NCI-H2196 (cell line): ENCODE results near the gene RGS6.

Experiments
- DNase-seq: peaks from one replicate; lab custom pipeline; 2025; ENCODE audit not compliant: unreplicated experiment; lab: John Stamatoyannopoulos, UW

Gene RGS6

DNA sequence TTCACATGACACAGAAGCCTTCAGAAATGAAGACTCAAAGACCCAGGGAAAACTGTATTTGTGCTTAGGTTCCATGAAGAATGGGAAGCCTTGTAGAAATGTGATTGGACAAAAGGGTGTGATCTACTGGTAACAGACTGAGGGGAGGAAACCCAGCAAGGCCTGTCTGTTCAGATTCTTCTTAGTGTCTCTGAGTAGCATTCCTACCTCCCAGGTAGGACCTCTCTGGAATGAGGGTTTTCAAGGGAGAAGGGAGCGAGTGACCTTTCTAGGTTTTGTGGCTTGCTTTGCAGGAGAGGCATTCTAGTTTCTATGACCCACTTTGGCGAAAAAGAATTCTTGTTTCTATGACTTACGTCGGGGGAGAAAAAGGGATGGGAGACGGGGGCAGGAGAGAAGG, 560.0 kb downstream of the RGS6 start:
- DNase-seq = no peak

DNA sequence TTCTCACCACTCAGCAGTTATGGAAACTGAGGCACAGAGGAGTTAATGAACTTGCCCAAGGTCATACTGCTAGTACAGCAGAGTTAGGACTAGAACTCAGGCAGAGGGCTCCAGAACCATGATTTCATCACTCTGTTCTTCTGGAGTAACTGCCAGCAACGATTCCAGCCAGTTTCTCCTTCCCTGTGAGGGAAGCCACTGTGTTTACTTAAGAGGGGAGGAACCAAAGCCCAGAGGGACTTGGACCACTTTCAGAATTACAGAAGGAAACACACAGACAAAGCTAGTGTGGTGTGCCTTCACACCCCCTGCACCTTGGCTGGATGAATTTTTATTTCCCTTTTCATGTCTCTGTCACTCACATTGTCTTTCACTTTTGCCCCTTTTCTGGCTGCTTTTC, 563.4 kb downstream of the RGS6 start:
- DNase-seq = no peak

- DNase-seq = no peak
These were observed 566.4 kb downstream of the RGS6 start for GRCh38 chr14:72498646-72499045.

- no peak for DNase-seq
These were observed 567.5 kb downstream of the RGS6 start for GRCh38 chr14:72499746-72500145.

DNA sequence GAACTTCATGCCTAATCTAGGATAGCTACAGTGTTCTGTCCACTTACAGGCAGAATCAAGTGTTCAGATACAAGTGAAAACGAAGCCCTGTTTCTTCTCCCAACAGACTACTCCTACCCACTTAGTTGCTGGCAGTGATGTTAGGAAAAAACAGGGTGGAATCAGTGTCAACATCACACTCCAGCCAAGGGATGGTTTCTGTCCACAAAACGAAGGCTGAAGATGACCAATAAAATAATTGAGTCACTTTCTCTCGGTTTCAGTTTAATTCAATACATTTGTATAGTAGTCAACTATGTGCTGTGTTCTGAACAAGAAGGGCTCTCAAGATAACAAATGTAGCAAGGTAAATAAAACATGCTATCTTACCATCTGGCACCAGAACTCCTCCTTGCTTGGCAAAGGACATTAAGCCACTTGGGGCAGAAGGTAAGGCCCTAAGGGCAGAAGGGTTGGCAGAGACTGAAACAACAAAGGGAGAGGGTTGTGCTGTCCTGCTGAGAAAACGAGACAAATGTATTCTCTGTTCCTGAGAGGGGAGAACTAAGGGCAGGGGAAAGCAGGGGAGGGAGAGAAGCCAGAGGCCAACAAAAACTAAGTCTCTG, 568.1 kb downstream of the RGS6 start:
- DNase-seq = no peak

GRCh38 chr14:72501439-72501838, 569.2 kb downstream of the RGS6 start:
- DNase-seq = no peak

GRCh38 chr14:72503271-72503670, 571.0 kb downstream of the RGS6 start:
- DNase-seq = no peak

DNA sequence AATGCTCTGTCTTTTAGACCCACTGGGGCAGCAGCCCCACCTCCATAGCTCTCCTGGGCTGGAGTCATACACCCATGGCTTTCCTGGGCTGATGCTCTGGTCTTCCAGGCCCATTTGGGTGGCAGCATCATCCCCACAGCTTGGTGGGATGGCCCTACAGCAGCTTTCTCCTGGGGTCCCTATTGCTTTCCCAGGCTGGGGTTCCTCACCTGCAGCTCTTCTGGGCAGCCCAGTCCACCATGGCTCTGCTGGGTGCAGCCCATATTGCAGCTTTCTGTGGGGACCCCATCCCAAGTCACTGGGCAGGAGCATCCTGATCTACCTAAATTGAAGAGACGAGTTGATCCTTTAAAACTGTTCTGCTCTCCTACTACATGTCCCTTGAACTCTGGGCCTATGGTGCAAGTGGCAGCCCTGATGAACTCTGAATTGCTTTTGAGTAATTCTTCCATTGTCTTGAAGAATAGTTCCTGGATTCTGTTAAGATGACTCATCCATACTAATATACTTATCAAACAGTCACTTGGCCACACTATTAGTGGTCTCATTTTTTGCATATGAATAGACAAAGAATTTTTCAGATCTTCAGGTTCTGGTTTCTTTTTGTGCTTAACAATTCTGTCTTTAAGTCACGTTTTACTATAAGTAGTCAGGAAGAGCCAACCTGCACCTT, 571.6 kb downstream of the RGS6 start:
- DNase-seq = no peak

DNA sequence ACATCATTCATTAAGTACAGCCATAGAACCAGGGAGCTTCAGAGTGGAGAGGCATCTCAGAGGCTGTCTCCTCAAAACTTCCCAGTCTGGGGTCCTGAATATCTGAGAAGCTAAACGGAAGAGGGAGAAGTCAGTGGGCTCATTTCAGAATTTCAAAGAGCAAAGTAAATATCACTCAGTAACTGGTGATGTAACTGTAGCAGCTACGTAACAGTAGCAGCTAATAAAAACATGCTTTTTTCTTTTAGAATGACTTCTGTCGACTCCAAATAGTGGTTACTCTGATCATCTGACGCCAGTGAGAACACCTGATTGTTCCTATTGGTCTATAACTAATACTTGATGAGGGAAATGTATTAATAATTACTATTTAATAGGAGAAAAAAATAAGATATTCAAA, 578.3 kb downstream of the RGS6 start:
- DNase-seq = no peak

- no peak for DNase-seq
These were observed 580.1 kb downstream of the RGS6 start for GRCh38 chr14:72512281-72512680.

- no peak for DNase-seq
These were observed 580.7 kb downstream of the RGS6 start for GRCh38 chr14:72512925-72513324.

DNA sequence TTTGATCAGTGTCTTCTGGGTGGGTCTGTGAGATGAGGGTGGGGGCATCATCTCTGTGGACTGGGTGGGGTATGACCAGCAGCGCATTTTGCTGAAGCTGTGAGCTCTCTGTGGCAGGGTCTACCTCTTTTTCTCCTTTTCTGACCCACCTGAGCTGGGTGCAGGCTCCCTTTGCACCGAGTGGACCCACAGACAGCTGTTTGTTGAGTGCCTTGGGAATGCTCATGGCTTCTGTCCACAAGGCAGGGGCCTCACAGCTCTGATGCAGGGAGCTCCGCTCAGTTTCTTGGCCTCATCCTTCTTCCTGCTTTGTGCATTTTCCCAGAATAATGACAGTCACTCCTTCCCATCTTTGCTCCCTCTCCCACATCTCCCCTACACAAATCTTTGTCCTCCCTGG, 581.1 kb downstream of the RGS6 start:
- no peak for DNase-seq

- DNase-seq = peak; percentile 14
These were observed 581.9 kb downstream of the RGS6 start for GRCh38 chr14:72513965-72514659.

DNA sequence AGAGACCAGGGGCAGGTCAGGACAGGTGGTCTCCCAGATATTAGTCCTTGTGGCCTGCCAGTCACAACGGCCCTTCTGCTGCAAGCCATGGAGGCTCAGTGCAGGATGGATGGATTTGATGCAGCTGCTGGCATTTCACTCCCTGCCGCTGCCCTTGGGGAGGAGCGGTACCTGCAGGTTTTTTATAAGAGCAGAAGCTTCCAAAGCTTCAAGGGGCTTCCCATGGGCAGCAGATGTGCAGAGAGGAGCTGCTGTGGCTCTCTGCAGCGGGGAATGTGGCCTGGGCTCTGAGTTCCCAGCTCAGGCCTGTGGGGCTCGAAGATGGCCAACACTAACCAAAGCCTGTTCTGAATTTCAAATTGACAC, 582.4 kb downstream of the RGS6 start:
- DNase-seq = no peak

DNA sequence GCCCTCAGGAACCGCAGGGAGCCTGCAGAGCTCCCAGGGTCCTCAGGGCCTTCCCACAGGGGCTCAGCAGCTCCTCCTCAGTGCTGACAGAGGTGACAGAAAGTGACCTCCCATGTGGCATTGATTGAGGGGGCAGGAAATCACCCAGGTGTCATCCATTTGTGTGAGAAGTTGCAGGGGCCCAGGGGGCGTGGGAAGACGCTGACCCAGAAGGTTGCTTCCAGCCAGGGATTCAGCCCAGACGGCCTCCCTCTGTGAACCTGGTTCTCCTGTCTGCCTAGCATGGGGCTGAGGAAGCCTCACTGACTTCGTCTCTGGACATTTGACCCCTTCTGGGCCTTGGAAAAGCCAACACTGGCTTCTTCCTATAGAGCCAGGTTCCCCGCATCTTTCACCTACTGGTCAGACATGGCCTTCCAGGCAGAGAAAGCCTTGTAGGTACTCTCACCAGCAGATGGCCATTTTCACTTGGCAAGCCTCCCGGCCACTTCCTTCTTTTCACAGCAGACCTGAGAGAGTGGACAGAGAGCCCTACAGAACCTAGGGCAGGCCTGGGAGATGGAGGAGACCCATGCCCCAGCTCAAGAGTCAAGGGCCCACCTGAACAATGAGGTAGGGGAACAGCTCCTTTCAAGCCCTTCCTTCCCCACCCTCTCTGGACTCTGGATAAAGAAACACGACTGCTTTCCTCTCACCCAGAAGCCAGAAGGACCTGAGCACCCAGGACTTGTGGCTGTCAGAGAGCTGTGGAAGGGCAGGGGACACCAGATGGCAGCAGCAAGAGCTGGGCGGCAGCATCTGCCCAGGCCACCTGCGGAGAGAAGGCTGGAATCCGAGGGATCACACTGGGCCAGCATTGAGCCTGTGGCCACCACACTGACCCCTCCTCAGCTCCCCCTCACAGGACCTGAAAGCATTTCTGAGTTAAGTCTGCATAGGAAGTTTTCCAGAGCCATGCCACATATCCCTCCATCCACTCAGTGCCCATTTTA, 583.8 kb downstream of the RGS6 start:
- DNase-seq = no peak

DNA sequence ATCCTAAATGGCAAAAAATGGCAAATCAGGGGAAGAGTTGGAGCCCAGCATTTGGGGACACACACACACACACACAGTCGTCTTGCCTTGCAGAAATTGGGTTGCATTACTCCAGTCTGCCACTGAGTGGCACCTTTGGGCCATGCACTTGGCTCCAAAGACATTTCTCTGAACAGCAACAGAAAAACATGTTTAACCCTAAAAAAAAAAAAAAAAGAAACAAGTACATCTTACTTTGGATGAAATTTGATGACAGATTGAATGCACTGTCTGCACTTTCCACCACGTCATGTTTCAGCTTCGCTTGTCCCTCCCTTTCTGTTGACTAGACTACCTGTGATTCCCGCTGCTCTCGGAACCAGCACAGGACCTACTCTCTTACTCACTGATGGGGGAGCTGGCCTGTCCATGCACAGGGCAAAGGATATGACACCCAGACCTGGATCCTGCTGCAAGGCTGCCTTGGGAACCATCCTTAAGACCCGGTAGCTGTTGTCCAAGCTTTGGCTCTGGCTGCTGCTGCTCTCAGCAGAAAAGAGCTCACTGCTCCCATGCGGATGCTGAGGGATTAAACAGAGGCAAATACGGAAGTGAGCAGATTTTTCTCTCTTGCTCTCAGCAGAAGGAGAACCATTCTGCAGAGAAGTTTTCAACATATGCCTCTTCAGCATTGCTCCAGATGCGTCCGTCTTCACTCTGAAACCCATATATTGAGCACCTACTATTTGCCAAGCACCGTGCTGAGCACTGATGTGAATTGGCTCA, 584.9 kb downstream of the RGS6 start:
- DNase-seq = peak; percentile 56

GRCh38 chr14:72517736-72518135, 585.5 kb downstream of the RGS6 start:
- no peak for DNase-seq

- DNase-seq = no peak
These were observed 586.7 kb downstream of the RGS6 start for GRCh38 chr14:72518809-72519377.

DNA sequence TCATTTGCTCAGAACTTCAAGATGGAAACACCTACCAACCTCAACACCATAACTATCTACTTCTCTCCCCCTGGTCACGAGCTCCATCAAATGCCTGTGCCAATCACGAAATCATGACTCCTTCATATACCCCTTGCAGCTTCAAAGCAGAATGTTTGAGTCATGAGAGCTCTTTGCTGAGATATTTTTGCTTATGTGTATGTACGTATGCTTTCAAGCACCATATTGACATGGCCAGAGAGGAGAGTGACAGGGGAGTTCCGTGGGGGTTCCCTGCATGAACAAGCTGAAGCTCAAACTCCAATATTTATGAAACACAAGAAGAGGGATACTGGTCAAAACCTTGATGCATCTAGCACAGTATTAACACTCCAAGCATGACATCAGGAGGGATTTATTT, 587.3 kb downstream of the RGS6 start:
- no peak for DNase-seq

DNA sequence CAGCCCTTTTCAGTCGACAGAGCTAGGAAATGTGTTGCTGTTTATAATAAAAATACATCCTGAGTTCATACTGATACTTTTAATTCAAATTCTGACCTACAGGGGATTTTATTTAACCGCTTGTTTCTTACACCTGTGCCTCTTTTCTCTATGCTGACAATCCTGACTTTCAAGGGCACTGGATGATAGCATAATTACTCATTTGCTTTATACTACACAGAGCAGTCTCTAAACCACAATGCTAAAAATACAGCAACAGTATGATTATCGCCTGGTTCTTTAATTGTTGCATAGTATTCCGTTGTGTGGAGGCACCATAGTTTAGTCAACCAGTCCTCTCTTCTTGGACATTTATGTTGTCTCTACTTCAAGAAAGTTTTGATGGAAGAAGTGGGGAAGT, 588.8 kb downstream of the RGS6 start:
- no peak for DNase-seq
